ENCODE data around the gene GMPS. TPM values are rescaled to one million over a fixed set of nuclear protein-coding genes. Genes with fewer than 3 reads are reported as not detected.
"Not testable (repeated sequence)": the region's sequence is repeated elsewhere in the genome, so short reads cannot be mapped to it uniquely, and the experiment has no call there.

GMPS gene
- 35.6 TPM for total RNA-seq

GRCh38 chr3:155870133-155870944 lies at the start of gene GMPS:
Gene GMPS, plus strand, starts transcription at chr3:155870650. Its CDS starts 221 bp downstream, at chr3:155870871.
- peak; percentile 97 for DNase-seq

- not testable (repeated sequence) for DNase-seq
Measured at GRCh38 chr3:155828490-155829098, 41.9 kb upstream of the GMPS start.

DNA sequence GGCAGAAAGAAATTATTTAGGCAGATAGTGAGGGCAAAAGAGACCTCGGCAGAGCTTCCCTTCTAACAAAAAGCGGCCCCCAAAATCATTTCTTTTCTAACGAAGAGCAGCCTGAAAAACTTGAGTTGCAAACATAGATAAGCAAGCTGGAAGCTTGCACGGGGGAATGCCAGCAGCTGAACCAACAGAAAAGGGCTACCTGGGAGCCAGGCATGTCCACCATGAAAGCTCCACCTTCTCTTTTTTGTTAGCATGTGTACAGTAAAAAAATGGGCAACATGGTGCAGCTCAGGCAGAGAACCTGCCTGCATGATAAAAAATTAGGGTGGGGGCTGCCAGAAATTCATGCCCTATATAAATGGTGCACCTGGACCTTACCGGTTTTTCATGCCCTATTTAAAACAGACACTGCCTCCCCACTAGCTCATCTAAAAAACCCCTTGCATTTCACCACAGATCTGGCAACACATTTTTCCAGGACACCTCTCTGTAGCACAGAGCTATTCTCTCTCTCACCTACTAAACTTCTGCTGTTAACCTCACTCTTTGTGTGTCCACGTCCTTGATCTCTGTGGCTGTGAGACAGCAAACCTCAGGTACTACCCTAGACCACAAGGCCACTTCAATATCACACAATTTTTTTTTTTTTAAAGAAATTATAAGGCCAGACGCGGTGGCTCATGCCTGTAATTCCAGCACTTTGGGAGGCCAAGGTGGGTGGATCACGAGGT lies 34.9 kb upstream of the GMPS start:
- no peak for DNase-seq

DNA sequence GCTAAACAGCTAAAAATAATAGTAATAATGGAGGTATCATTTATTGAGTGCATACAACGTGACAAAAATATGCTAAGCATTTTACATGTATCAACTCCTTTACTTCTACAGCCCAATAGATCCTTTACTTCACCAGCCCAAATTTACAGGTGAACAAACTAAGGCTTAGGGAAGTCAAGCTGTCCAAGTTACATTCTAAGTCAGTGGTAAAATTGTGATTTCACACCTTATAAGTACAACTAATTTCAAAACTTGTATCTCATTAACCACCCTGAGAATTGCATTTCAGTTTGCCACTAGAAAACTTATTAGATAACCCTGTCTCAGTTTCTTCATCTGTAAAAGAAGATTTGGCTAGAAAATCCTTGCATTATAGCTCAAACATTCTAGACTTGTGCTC lies 26.9 kb upstream of the GMPS start:
- DNase-seq = no peak

- DNase-seq = no peak
Measured at GRCh38 chr3:155846119-155846518, 24.3 kb upstream of the GMPS start.

DNA sequence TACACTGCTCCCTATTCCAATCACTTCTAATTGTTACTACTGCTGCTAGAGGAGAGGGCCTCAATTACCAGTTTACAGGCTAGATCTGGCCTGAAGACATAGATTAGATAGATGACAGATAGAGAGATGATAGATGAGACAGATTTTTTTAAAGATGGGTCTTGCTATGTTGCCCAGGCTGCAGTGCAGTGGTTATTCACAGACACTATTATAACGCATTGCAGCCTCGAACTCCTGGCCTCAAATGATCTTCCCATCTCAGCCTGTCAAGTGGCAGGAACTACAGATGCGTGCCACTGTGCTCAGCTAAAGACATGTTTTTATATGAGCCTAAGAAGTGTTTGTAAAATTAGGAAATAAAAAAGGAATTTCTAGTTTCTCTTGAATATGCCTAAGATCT lies 22.5 kb upstream of the GMPS start:
- no peak for DNase-seq

DNA sequence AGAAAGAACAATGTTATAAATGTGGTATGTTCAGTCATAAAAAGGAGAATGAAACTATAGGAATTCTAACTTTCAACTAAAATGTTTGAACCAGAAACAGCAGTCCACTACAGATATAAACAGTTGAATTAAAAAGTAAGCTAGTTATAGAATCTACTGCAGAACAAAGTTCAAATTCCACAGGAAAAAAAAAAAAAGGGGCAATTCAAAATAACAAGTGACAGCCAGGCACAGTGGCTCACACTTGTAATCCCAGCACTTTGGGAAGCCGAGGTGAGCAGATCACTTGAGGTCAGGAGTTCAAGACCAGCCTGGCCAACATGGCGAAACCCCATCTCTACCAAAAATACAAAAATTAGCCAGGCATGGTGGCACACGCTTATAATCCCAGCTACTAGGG lies 21.0 kb upstream of the GMPS start:
- DNase-seq = not testable (repeated sequence)

DNA sequence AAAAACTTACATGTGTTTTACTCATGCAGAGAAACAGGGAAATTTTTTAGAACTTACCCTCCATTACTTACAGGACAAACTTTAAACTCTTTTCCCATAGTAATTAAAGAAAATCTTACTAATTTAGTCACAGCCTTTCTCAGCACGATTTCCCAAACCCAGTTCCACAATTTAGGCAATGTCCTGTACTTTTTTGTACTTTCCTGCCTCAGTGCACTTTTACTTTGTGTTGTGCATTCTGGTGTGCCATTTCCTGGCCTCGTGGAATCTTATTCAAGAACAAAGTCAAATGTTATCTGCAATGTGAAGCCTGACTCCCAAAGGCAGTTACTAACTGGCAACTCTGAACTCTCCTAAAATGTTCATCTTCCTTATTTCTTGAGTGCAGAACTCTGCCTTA lies 18.1 kb upstream of the GMPS start:
- no peak for DNase-seq

- DNase-seq = peak; percentile 36
Measured at GRCh38 chr3:155853214-155854140, 17.0 kb upstream of the GMPS start.

- peak; percentile 100 for DNase-seq
Measured at GRCh38 chr3:155854141-155854940, 16.1 kb upstream of the GMPS start, which contains the start of gene SLC33A1. Gene SLC33A1, minus strand, starts transcription at chr3:155854427. Its CDS starts 430 bp downstream, at chr3:155853997.

DNA sequence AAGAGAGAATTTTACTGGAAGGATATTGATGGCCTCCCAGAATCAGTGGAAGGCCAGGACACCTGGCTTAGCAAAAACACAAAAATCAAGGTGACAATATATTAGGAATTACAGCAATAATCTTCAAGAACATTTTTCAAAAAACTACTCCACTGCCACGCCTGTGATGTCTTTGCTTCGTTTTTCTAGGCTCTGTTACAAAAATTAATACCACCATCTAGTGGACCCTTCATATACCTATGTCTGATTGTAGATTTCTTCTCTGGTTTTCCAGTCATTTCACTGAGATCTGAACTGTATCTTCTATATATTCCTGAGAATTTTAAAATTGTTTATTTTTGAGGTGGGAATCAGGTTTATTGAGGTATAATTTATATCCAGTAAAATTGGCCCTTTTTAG lies 10.6 kb upstream of the GMPS start:
- DNase-seq = peak; percentile 19

GRCh38 chr3:155860424-155860823 lies 10.0 kb upstream of the GMPS start:
- not testable (repeated sequence) for DNase-seq

- DNase-seq = no peak
Measured at GRCh38 chr3:155861476-155862183, 8.8 kb upstream of the GMPS start.

GRCh38 chr3:155862290-155862982 lies 8.0 kb upstream of the GMPS start:
- not testable (repeated sequence) for DNase-seq

GRCh38 chr3:155863072-155863784 lies 7.2 kb upstream of the GMPS start:
- DNase-seq = no peak

GRCh38 chr3:155869691-155870090 lies 759 bp upstream of the GMPS start:
- DNase-seq = no peak

GRCh38 chr3:155870945-155871745 lies 695 bp downstream of the GMPS start:
- DNase-seq = peak; percentile 72

DNA sequence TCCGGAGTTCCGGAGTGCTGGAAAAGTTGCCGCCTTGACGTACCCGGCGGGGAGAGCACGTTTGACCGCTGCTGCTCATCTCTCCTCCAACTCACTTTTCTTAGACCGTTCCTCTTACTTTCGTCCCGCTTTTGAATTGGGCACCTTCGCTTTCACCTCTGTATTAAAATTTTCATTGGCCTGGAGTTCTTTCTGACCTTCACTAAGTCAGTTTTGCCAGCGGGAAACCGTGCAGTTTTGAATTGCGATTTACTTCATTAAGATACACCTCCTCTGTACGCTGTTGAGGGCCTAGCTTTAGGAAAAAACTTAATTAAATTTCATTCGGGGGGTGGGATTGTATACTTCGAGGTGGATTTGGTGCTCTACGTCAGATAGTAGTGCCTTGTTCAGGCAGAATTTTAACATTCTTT lies 1.3 kb downstream of the GMPS start:
- DNase-seq = no peak

All from tongue (tissue), 2 donors.